T-helper 2 cell (primary cell): ENCODE measurements around the gene TMED7.
A peak's percentile ranks its signal among the peaks of the same experiment; 100 is the strongest.
"Not testable (repeated sequence)": the region's sequence is repeated elsewhere in the genome, so short reads cannot be mapped to it uniquely, and the experiment has no call there.

Experiments
- DNase-seq, 5 experiments: peaks; one replicate each; pipeline versions ENCODE4 v3.0.0 to v3.0.0-alpha.2; 2012 to 2022
- total RNA-seq, 2 donors: gene quantifications; one replicate each; lab custom pipeline; 2026; lab: John Stamatoyannopoulos, UW

Gene TMED7
- 45.5 to 50.5 reads per million in 2 donors for total RNA-seq

- peak; percentile 99 to 100 (median 99) for DNase-seq
Measured at GRCh38 chr5:115625579-115626444, at the start of gene TMED7. Gene TMED7, minus strand, starts transcription at chr5:115626036. Its CDS starts 244 bp downstream, at chr5:115625792.

GRCh38 chr5:115674782-115675181 is 48.9 kb upstream of the TMED7 start:
- DNase-seq: not testable (repeated sequence)

GRCh38 chr5:115673596-115673995 is 47.8 kb upstream of the TMED7 start:
- DNase-seq: no peak

GRCh38 chr5:115671939-115672338 is 46.1 kb upstream of the TMED7 start:
- DNase-seq: peak in 1 of 5 experiments; percentile 29

- DNase-seq: no peak
Measured at GRCh38 chr5:115666023-115666422, 40.2 kb upstream of the TMED7 start.

DNA sequence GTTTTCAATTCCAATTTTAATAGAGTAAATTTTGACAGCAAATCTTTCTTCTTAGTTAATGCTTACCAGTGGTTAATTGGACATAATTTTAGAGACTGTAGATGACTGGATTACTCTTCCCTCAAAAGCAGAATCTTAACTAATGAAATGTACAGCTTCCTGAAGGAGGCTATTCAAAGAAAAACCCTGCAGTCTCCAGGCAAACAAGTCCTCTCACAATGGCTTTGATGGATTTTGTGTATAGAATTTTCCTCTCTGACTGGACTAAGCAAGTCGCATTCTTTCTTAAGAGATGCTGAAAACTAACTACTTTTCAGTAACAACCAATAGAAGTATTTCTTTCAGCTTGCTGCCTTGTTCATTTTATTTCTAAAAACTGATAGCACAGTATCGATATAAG is 35.7 kb upstream of the TMED7 start:
- no peak for DNase-seq

DNA sequence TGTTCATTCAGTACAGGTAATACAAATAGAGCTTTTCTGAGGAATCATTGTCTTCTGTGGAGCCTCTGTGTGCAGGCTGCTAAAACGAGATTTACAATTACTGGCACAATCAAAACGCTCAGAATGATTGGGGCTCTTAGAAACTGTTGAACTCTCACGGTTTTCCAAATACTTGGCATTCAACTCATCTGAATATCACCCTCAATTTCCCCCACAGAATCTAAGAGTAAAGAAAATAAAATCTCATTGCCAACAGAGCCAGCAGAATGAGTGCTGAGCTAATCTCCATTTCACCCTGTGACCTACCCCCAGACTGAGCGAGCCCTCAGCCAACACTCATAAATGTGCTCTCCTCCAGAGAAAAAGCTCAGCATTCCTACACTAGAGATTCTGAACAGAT is 35.3 kb upstream of the TMED7 start:
- DNase-seq: no peak

GRCh38 chr5:115657881-115658233 is 32.0 kb upstream of the TMED7 start:
- no peak for DNase-seq

- no peak for DNase-seq
Measured at GRCh38 chr5:115657125-115657880, 31.5 kb upstream of the TMED7 start.

DNA sequence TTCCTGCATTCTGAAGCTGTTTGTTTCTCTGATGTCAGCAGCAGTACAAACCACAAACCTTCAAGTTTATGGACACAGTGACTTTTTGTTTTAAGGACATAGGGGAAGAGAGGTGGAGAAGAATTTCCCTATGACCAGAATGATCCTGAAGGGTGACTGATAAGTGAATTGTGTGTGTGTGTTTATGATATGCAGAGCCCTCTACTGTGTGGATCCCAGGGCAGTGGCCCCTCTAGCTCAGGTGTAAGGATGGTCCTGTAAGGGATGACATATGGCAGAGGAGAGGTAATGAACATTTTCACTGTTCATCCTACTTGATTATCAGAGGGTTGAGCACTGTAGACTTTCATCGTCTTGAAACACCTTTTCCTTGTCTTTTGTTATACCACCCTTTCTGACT is 30.6 kb upstream of the TMED7 start:
- no peak for DNase-seq

GRCh38 chr5:115655994-115656393 is 30.2 kb upstream of the TMED7 start:
- DNase-seq: no peak

DNA sequence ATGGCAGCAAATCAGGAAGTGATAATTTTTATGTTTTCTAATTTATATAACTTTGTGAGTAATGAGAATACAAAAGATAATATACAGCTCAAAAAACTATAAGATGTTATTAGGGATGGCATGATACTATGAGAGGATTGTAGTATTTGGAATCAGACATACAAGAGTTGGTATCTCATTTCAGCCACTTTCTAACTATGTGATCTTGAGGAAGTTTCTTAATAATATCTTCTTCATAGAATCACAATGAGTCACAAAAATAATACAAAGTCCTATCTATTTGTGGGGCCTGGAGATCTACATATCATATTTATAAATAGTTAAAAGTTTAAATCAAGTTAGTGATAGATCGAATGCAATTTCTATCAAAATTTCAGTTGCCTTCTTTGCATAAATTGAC is 23.7 kb upstream of the TMED7 start:
- DNase-seq: no peak

DNA sequence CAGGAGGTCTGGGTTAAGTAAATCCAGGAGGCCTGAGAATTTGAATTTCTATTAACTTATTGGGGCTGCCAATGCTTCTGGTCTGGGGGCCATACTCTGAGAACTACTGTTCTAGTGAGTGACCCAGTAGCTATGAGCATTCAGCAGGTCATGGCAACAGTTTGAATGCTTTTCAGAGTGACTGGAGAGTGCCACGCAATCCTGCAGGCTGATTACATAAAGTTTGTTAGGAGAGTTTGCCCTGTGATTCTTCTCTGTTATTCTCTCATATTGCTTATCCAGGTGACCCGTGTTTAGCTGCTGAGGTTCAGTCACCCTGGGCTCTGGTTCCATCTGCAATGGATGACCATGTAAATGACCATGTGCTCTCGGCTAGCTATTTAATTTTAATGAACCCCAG is 22.2 kb upstream of the TMED7 start:
- DNase-seq: no peak

DNA sequence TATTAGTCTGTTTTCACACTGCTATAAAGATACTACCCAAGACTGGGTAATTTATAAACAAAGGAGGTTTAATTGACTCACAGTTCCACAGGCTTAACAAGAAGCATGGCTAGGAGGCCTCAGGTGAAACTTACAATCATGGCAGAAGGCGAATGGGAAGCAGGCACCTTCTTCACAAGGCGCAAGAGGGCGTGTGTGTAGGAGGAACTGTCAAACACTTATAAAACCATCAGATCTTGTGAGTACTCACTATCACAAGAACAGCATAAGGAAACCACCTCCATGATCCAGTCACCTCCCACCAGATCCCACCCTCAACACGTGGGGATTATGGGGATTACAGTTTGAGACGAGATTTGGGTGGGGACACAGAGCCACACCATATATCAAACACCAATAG is 19.6 kb upstream of the TMED7 start:
- not testable (repeated sequence) for DNase-seq

DNA sequence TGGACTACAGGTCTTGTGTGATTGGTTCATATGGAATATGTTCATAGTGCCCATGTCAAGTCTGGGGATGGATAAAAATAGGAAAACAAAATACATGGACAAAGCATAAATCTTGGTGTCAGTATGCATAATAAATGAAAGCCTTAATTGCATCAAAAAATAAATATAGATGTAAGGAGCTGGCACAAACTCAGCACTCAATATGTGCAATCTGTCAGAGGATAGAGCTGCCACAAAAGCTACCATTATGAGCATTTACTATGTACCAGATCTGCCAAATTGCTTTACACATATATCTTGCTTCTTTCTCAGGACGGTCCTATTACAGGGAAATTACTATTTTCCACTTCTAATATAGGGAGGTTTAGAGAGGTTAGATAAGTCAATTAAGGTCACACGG is 18.2 kb upstream of the TMED7 start:
- no peak for DNase-seq

- no peak for DNase-seq
Measured at GRCh38 chr5:115641948-115642347, 16.1 kb upstream of the TMED7 start.

GRCh38 chr5:115640274-115640673 is 14.4 kb upstream of the TMED7 start:
- no peak for DNase-seq

DNA sequence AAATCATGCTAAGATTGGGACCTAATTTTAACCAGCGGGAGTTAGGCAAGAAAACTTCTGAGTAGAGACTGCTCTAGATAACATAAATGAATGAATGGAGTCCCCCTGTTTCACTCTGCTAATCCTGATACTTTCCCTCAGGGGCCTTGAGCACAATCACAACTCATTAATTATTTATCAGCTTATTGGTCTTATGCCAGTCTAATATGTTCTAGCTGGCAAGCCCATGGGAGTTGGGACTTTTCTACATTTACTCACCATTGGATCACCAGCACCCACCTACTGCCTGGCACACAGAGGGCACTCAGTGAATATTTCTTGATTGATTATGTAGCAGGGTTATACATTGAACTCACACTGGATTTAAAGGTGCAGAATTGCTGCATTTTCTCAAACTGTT is 13.5 kb upstream of the TMED7 start:
- no peak for DNase-seq

- DNase-seq: no peak
Measured at GRCh38 chr5:115637507-115637906, 11.7 kb upstream of the TMED7 start.

DNA sequence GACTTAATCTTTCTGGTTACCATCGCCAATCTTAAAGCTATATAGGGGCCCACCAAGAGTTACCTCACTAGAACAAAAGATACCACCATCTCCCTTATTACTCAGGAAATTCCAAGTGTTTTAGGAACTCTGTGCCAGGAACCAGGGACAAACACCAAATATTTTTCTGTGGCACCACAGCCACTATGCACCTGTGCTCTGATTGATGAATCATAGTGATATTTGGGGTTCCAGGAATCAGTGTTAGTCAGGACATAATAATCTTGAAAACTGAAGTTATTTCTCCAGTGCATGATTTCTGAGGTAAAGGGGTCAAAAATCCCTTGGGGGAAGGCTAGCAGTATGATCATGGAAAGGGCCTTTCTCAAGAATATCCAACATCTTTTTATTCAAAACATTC is 10.2 kb upstream of the TMED7 start:
- no peak for DNase-seq

- DNase-seq: peak; percentile 46 to 86 (median 69)
Measured at GRCh38 chr5:115634343-115635132, 8.7 kb upstream of the TMED7 start.

DNA sequence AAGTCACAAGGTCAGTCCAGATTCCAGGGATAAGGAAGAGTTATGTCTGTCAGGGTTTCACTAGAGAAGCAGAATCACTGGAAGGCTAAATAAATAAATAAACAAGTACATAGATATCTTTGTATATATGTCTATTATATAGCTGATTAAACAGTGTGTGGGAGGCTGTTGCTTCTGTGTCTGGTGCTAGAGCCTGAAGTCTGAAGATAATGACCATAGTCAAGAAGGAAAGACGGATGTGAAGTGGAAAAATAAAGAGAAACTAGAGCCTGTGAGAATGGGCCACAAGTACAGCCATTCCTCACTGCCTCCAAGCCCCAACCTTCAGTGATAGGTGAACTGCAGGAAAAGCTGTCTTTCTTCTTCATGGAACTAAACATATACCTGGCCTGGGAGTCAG is 4.1 kb upstream of the TMED7 start:
- no peak for DNase-seq

DNA sequence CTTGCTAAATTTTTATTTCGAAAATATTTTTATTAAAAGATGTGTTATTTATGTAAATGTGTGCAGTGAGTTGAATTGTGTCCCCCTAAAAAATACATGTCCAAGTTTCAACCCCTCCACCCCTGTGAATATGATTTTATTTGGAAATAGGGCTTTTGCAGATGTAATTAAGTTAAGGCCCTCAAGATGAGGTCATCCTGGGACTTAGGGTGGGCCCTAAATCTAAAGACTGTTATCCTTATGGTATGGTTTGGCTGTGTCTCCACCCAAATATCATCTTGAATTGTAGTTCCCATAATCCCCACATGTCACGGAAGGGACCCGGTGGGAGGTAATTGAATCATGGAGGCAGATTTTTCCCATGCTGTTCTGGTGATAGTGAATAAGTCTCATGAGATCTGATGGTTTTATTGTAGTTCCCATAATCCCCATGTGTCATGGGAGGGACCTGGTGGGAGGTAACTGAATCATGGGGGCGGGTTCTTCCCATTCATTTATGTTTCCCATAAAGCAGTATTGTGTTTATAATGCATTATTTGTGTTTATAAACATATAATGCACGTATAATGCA is 1.5 kb upstream of the TMED7 start:
- no peak for DNase-seq
